Right atrium auricular region (tissue), 2 donors: Measurements from ENCODE around the gene PSMD1. TPM values are rescaled to one million over a fixed set of nuclear protein-coding genes. Genes with fewer than 3 reads are reported as not detected.
"Not testable (repeated sequence)": the region's sequence is repeated elsewhere in the genome, so short reads cannot be mapped to it uniquely, and the experiment has no call there.

ENCODE experiments used
- DNase-seq: peaks from one replicate; pipeline ENCODE4 v3.0.0-alpha.2; 2019; ENCODE audit warnings: low spot score
- H3K27ac ChIP-seq, 2 donors: fragments of 200-600 bp; sonication (generic); 1 replicate in 1 of 2; 2 replicates in 1 of 2; pipeline ENCODE4 v1.5.1; 2016 to 2019
- H3K27me3 ChIP-seq, 2 donors: fragments of 200-600 bp; sonication (generic); one replicate each; pipeline versions ENCODE4 v1.5.1 to v1.6.0; 2017 to 2019
- H3K36me3 ChIP-seq: fragments of 200-600 bp; sonication (generic); one replicate; pipeline ENCODE4 v1.5.1; 2016
- H3K4me1 ChIP-seq, 2 donors: fragments of 200-600 bp; sonication (generic); one replicate each; pipeline versions ENCODE4 v1.5.1 to v1.6.0; 2017 to 2019
- H3K4me3 ChIP-seq, 2 donors: fragments of 200-600 bp; sonication (generic); 1 replicate in 1 of 2; 2 replicates in 1 of 2; pipeline ENCODE4 v1.5.1; 2017 to 2019; ENCODE audit warnings: mild to moderate bottlenecking in 1 of 2, moderate library complexity in 1 of 2
- H3K9me3 ChIP-seq, 2 donors: fragments of 200-600 bp; sonication (generic); one replicate each; pipeline ENCODE4 v1.5.1; 2019
- total RNA-seq, 2 donors: library from RNA; depleted of rRNA; stranded (reverse); fragments of >200 nt; gene quantifications; one replicate each; pipeline ENCODE4 v1.1.0, GENCODE V29; 2016
- TF ChIP-seq, protein P1 (sequence below), 2 donors: fragments of 200-600 bp; sonication (generic); IDR thresholded peaks; one replicate each; pipeline ENCODE4 v1.5.1; 2019; ENCODE audit warnings: antibody characterized with exemption in 2 of 2

PSMD1 gene
- total RNA-seq, 2 donors from 2014 or later = 53.1 to 75.4 TPM

DNA sequence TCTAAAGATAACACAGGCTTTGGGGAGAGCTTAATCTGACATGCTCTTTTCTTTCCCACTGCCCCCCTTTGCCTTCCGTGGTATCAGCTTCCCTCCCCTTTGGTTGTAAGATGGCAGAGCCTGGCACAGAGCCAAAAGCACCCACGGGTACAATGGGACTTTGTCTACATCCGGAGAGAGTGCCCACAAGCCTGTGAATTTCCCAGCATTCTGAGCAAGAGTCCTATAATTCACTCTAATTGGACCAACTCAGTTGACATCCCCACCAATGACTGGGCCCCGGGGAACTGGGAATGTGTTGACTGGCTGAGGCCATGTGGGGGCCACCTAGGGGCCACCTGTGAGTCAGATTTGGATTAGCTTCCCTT, 39.5 kb upstream of the PSMD1 start:
- H3K4me1 ChIP-seq = no peaks in the 10 kb centered on the region
- no peak overlapping the region for H3K27ac ChIP-seq
- H3K9me3 ChIP-seq = no peaks in the 10 kb centered on the region
- H3K27me3 ChIP-seq = no peaks in the 10 kb centered on the region
- H3K4me3 ChIP-seq = no peak overlapping the region
- no peaks in the 10 kb centered on the region for H3K36me3 ChIP-seq
- TF ChIP-seq, protein P1, sequence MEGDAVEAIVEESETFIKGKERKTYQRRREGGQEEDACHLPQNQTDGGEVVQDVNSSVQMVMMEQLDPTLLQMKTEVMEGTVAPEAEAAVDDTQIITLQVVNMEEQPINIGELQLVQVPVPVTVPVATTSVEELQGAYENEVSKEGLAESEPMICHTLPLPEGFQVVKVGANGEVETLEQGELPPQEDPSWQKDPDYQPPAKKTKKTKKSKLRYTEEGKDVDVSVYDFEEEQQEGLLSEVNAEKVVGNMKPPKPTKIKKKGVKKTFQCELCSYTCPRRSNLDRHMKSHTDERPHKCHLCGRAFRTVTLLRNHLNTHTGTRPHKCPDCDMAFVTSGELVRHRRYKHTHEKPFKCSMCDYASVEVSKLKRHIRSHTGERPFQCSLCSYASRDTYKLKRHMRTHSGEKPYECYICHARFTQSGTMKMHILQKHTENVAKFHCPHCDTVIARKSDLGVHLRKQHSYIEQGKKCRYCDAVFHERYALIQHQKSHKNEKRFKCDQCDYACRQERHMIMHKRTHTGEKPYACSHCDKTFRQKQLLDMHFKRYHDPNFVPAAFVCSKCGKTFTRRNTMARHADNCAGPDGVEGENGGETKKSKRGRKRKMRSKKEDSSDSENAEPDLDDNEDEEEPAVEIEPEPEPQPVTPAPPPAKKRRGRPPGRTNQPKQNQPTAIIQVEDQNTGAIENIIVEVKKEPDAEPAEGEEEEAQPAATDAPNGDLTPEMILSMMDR (IDR thresholded peaks at IDR 0.05) = no peak
- no peak for DNase-seq

GRCh38 chr2:231018184-231018583, 38.5 kb upstream of the PSMD1 start:
- Histone ChIP-seq H3K27ac (no peak overlapping the region), H3K4me1 (no peaks in the 10 kb centered on the region), H3K27me3 (no peaks in the 10 kb centered on the region), H3K4me3 (no peak overlapping the region), H3K9me3 (no peaks in the 10 kb centered on the region), H3K36me3 (no peaks in the 10 kb centered on the region)
- TF ChIP-seq, protein P1 (IDR thresholded peaks at IDR 0.05) = no peak
- no peak for DNase-seq

GRCh38 chr2:231025059-231025458, 31.6 kb upstream of the PSMD1 start:
- not testable (repeated sequence) for H3K36me3 ChIP-seq, H3K4me1 ChIP-seq, DNase-seq, H3K27me3 ChIP-seq, H3K27ac ChIP-seq, H3K9me3 ChIP-seq, H3K4me3 ChIP-seq

DNA sequence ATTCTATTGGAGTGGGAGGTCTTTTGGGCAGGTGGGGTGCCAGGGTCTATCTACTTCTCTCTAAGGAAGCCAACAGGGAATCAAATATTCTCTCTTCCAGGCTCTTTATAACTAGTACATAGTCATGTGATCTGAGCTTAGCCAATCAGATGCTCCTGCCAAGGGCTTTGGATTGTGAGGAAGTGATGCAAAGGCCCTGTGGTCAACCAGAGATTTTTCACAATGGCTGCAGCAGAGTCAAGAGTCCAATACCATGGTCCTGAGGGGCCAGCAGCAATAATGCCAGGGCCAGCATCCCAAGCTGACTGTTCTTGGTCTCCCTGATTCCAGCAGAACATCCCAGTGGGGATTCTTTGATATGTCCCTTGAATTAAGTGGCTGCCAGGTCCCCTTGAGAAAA, 27.8 kb upstream of the PSMD1 start:
- H3K27me3 ChIP-seq = no peaks in the 10 kb centered on the region
- H3K4me1 ChIP-seq = no peaks in the 10 kb centered on the region
- H3K36me3 ChIP-seq = no peaks in the 10 kb centered on the region
- no peaks in the 10 kb centered on the region for H3K9me3 ChIP-seq
- H3K4me3 ChIP-seq = no peak overlapping the region
- TF ChIP-seq, protein P1 (IDR thresholded peaks at IDR 0.05) = no peak
- DNase-seq = no peak
- H3K27ac ChIP-seq = no peak overlapping the region

DNA sequence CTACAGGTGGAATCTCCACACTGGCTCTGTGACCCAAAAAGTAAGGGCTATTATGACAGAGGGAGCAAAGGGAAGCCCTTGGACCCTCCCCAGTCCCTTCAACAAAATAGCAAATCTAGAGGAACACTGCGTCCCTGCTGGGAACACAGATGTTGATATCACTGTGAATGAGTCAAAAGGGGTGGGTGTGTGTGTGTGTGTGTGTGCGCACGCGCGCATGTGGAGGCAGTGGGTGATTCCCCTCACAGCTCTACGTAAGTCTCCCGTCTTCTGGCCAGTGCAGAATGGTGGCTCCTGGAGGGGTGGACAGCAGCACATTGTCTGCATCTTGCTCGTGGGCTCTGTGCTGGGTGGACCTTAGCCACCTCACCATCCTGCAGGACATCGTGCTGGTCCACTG, 27.1 kb upstream of the PSMD1 start:
- Histone ChIP-seq H3K27ac (no peak overlapping the region), H3K9me3 (no peaks in the 10 kb centered on the region), H3K4me1 (no peaks in the 10 kb centered on the region), H3K4me3 (no peak overlapping the region), H3K27me3 (no peaks in the 10 kb centered on the region), H3K36me3 (no peaks in the 10 kb centered on the region)
- TF ChIP-seq, protein P1 (IDR thresholded peaks at IDR 0.05) = no peak
- DNase-seq = no peak

DNA sequence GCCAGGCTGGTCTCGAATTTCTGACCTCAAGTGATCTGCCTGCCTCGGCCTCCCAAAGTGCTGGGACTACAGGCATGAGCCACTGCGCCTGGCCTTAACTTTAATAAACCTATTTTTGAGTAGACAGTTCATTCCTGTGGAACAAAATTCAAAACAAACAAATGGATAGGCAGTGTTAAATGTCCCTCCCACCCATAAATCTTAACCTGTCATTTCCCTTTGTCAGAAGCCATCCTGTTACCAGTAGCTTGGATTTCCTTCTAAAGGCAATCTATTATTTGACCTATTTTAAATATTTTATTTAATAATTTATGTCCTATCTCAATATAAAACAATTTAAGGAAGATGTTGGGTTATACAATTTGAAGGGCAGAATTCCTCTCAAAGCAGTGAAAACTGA, 25.9 kb upstream of the PSMD1 start:
- Histone ChIP-seq H3K4me3 (no peak overlapping the region), H3K27ac (no peak overlapping the region), H3K36me3 (no peaks in the 10 kb centered on the region), H3K4me1 (no peaks in the 10 kb centered on the region), H3K9me3 (no peaks in the 10 kb centered on the region), H3K27me3 (no peaks in the 10 kb centered on the region)
- no peak for DNase-seq
- TF ChIP-seq, protein P1 (IDR thresholded peaks at IDR 0.05) = no peak
